ENCODE measurements around the gene PTPRD.

PTPRD gene

GRCh38 chr9:8614926-8615440 is 1997.8 kb downstream of the PTPRD start:
- H3K4me1 ChIP-seq (ENCODE audit: insufficient read depth, low read length), result peaks cover 6% of the 10 kb centered on the region
- no peak overlapping the region for H3K4me3 ChIP-seq (ENCODE audit: low read length)
- H2AFZ ChIP-seq (ENCODE audit: low read depth, low read length), result no peak overlapping the region
- H3K27me3 ChIP-seq (ENCODE audit: insufficient read depth, low read length), result no peaks in the 10 kb centered on the region
- H3K36me3 ChIP-seq (ENCODE audit: insufficient read depth, low read length), result no peaks in the 10 kb centered on the region
- H3K9me3 ChIP-seq (ENCODE audit: low read length), result no peaks in the 10 kb centered on the region

- Histone ChIP-seq H2AFZ (ENCODE audit: low read depth, low read length) (no peak overlapping the region), H3K4me3 (ENCODE audit: low read length) (no peak overlapping the region), H3K4me1 (ENCODE audit: insufficient read depth, low read length) (peaks cover 6% of the 10 kb centered on the region), H3K36me3 (ENCODE audit: insufficient read depth, low read length) (no peaks in the 10 kb centered on the region), H3K9me3 (ENCODE audit: low read length) (no peaks in the 10 kb centered on the region), H3K27me3 (ENCODE audit: insufficient read depth, low read length) (no peaks in the 10 kb centered on the region)
These were observed 1999.4 kb downstream of the PTPRD start for GRCh38 chr9:8613346-8613825.

GRCh38 chr9:8611153-8611552 is 2001.6 kb downstream of the PTPRD start:
- H3K36me3 ChIP-seq (ENCODE audit: insufficient read depth, low read length), result no peaks in the 10 kb centered on the region
- H3K9me3 ChIP-seq (ENCODE audit: low read length), result no peaks in the 10 kb centered on the region
- no peaks in the 10 kb centered on the region for H3K27me3 ChIP-seq (ENCODE audit: insufficient read depth, low read length)
- H3K4me1 ChIP-seq (ENCODE audit: insufficient read depth, low read length), result peaks cover 6% of the 10 kb centered on the region
- no peak overlapping the region for H2AFZ ChIP-seq (ENCODE audit: low read depth, low read length)
- no peak overlapping the region for H3K4me3 ChIP-seq (ENCODE audit: low read length)

- H3K9me3 ChIP-seq (ENCODE audit: low read length), result no peaks in the 10 kb centered on the region
- peaks cover 8% of the 10 kb centered on the region for H3K4me1 ChIP-seq (ENCODE audit: insufficient read depth, low read length)
- H3K36me3 ChIP-seq (ENCODE audit: insufficient read depth, low read length), result no peaks in the 10 kb centered on the region
- no peak overlapping the region for H3K4me3 ChIP-seq (ENCODE audit: low read length)
- no peaks in the 10 kb centered on the region for H3K27me3 ChIP-seq (ENCODE audit: insufficient read depth, low read length)
- no peak overlapping the region for H2AFZ ChIP-seq (ENCODE audit: low read depth, low read length)
These were observed 2002.5 kb downstream of the PTPRD start for GRCh38 chr9:8610256-8610655.

GRCh38 chr9:8605096-8605495 is 2007.7 kb downstream of the PTPRD start:
- no peaks in the 10 kb centered on the region for H3K36me3 ChIP-seq (ENCODE audit: insufficient read depth, low read length)
- no peak overlapping the region for H3K4me3 ChIP-seq (ENCODE audit: low read length)
- H3K9me3 ChIP-seq (ENCODE audit: low read length), result no peaks in the 10 kb centered on the region
- H2AFZ ChIP-seq (ENCODE audit: low read depth, low read length), result no peak overlapping the region
- no peaks in the 10 kb centered on the region for H3K27me3 ChIP-seq (ENCODE audit: insufficient read depth, low read length)
- H3K4me1 ChIP-seq (ENCODE audit: insufficient read depth, low read length), result peaks cover 2% of the 10 kb centered on the region

GRCh38 chr9:8604201-8604600 is 2008.6 kb downstream of the PTPRD start:
- Histone ChIP-seq H3K4me1 (ENCODE audit: insufficient read depth, low read length) (peaks cover 2% of the 10 kb centered on the region), H3K9me3 (ENCODE audit: low read length) (no peaks in the 10 kb centered on the region), H3K27me3 (ENCODE audit: insufficient read depth, low read length) (no peaks in the 10 kb centered on the region), H2AFZ (ENCODE audit: low read depth, low read length) (no peak overlapping the region), H3K36me3 (ENCODE audit: insufficient read depth, low read length) (no peaks in the 10 kb centered on the region), H3K4me3 (ENCODE audit: low read length) (no peak overlapping the region)

- Histone ChIP-seq H3K4me3 (ENCODE audit: low read length) (no peak overlapping the region), H2AFZ (ENCODE audit: low read depth, low read length) (no peak overlapping the region), H3K27me3 (ENCODE audit: insufficient read depth, low read length) (no peaks in the 10 kb centered on the region), H3K36me3 (ENCODE audit: insufficient read depth, low read length) (no peaks in the 10 kb centered on the region), H3K9me3 (ENCODE audit: low read length) (no peaks in the 10 kb centered on the region), H3K4me1 (ENCODE audit: insufficient read depth, low read length) (peaks cover 2% of the 10 kb centered on the region)
These were observed 2011.7 kb downstream of the PTPRD start for GRCh38 chr9:8600914-8601680.

- H3K4me1 ChIP-seq (ENCODE audit: insufficient read depth, low read length), result no peaks in the 10 kb centered on the region
- H3K27me3 ChIP-seq (ENCODE audit: insufficient read depth, low read length), result no peaks in the 10 kb centered on the region
- no peak overlapping the region for H3K4me3 ChIP-seq (ENCODE audit: low read length)
- H2AFZ ChIP-seq (ENCODE audit: low read depth, low read length), result no peak overlapping the region
- no peaks in the 10 kb centered on the region for H3K9me3 ChIP-seq (ENCODE audit: low read length)
- no peaks in the 10 kb centered on the region for H3K36me3 ChIP-seq (ENCODE audit: insufficient read depth, low read length)
These were observed 2012.9 kb downstream of the PTPRD start for GRCh38 chr9:8599937-8600336.

GRCh38 chr9:8589476-8589875 is 2023.3 kb downstream of the PTPRD start:
- Histone ChIP-seq H2AFZ (ENCODE audit: low read depth, low read length) (no peak overlapping the region), H3K9me3 (ENCODE audit: low read length) (no peaks in the 10 kb centered on the region), H3K36me3 (ENCODE audit: insufficient read depth, low read length) (no peaks in the 10 kb centered on the region), H3K4me3 (ENCODE audit: low read length) (no peak overlapping the region), H3K4me1 (ENCODE audit: insufficient read depth, low read length) (no peaks in the 10 kb centered on the region), H3K27me3 (ENCODE audit: insufficient read depth, low read length) (no peaks in the 10 kb centered on the region)

- Histone ChIP-seq H3K36me3 (ENCODE audit: insufficient read depth, low read length) (no peaks in the 10 kb centered on the region), H3K9me3 (ENCODE audit: low read length) (no peaks in the 10 kb centered on the region), H3K27me3 (ENCODE audit: insufficient read depth, low read length) (no peaks in the 10 kb centered on the region), H2AFZ (ENCODE audit: low read depth, low read length) (no peak overlapping the region), H3K4me1 (ENCODE audit: insufficient read depth, low read length) (no peaks in the 10 kb centered on the region), H3K4me3 (ENCODE audit: low read length) (no peak overlapping the region)
These were observed 2027.8 kb downstream of the PTPRD start for GRCh38 chr9:8585036-8585435.

- H2AFZ ChIP-seq (ENCODE audit: low read depth, low read length), result no peak overlapping the region
- H3K4me3 ChIP-seq (ENCODE audit: low read length), result no peak overlapping the region
- no peaks in the 10 kb centered on the region for H3K36me3 ChIP-seq (ENCODE audit: insufficient read depth, low read length)
- no peaks in the 10 kb centered on the region for H3K9me3 ChIP-seq (ENCODE audit: low read length)
- H3K27me3 ChIP-seq (ENCODE audit: insufficient read depth, low read length), result no peaks in the 10 kb centered on the region
- H3K4me1 ChIP-seq (ENCODE audit: insufficient read depth, low read length), result no peaks in the 10 kb centered on the region
These were observed 2033.1 kb downstream of the PTPRD start for GRCh38 chr9:8579661-8580060.

GRCh38 chr9:8576741-8577140 is 2036.1 kb downstream of the PTPRD start:
- no peak overlapping the region for H3K4me3 ChIP-seq (ENCODE audit: low read length)
- no peaks in the 10 kb centered on the region for H3K27me3 ChIP-seq (ENCODE audit: insufficient read depth, low read length)
- H3K4me1 ChIP-seq (ENCODE audit: insufficient read depth, low read length), result no peaks in the 10 kb centered on the region
- no peak overlapping the region for H2AFZ ChIP-seq (ENCODE audit: low read depth, low read length)
- no peaks in the 10 kb centered on the region for H3K9me3 ChIP-seq (ENCODE audit: low read length)
- no peaks in the 10 kb centered on the region for H3K36me3 ChIP-seq (ENCODE audit: insufficient read depth, low read length)

GRCh38 chr9:8574846-8575245 is 2038.0 kb downstream of the PTPRD start:
- Histone ChIP-seq H3K9me3 (ENCODE audit: low read length) (no peaks in the 10 kb centered on the region), H2AFZ (ENCODE audit: low read depth, low read length) (no peak overlapping the region), H3K4me3 (ENCODE audit: low read length) (no peak overlapping the region)

GRCh38 chr9:8572209-8572608 is 2040.6 kb downstream of the PTPRD start:
- H3K4me3 ChIP-seq (ENCODE audit: low read length), result no peak overlapping the region
- no peaks in the 10 kb centered on the region for H3K36me3 ChIP-seq (ENCODE audit: insufficient read depth, low read length)
- no peaks in the 10 kb centered on the region for H3K9me3 ChIP-seq (ENCODE audit: low read length)
- no peaks in the 10 kb centered on the region for H3K27me3 ChIP-seq (ENCODE audit: insufficient read depth, low read length)
- H3K4me1 ChIP-seq (ENCODE audit: insufficient read depth, low read length), result no peaks in the 10 kb centered on the region
- no peak overlapping the region for H2AFZ ChIP-seq (ENCODE audit: low read depth, low read length)

More at GRCh38 chr9:8574846-8575245, 2038.0 kb downstream of the PTPRD start:
- no peaks in the 10 kb centered on the region for H3K27me3 ChIP-seq (ENCODE audit: insufficient read depth, low read length)
- no peaks in the 10 kb centered on the region for H3K36me3 ChIP-seq (ENCODE audit: insufficient read depth, low read length)
- H3K4me1 ChIP-seq (ENCODE audit: insufficient read depth, low read length), result no peaks in the 10 kb centered on the region
